Adipocyte (in vitro differentiated cells): ENCODE data around the gene TEPSIN.
A peak's percentile ranks its signal among the peaks of the same experiment; 100 is the strongest.

Source experiments
- DNase-seq: peaks from one replicate; pipeline ENCODE4 v3.0.0-alpha.2; 2015; ENCODE audit warnings: low read depth
- H3K27me3 ChIP-seq: replicated peaks from 2 replicates; pipeline ENCODE4 v1.7.0; 2013; ENCODE audit warnings: mild to moderate bottlenecking, low read length, moderate library complexity; ENCODE audit not compliant: control insufficient read depth, insufficient read depth
- H3K36me3 ChIP-seq: 2 replicates; pipeline ENCODE4 v1.7.0; 2013; ENCODE audit warnings: low read length, mild to moderate bottlenecking, moderate library complexity; ENCODE audit not compliant: control insufficient read depth, insufficient read depth, severe bottlenecking
- H3K4me1 ChIP-seq: 2 replicates; pipeline ENCODE4 v1.7.0; 2013; ENCODE audit warnings: mild to moderate bottlenecking, low read length, moderate library complexity; ENCODE audit not compliant: control insufficient read depth, insufficient read depth
- H3K4me3 ChIP-seq: 2 replicates; pipeline ENCODE4 v1.7.0; 2013; ENCODE audit warnings: mild to moderate bottlenecking, low read length, moderate library complexity
- H3K9ac ChIP-seq: 2 replicates; pipeline ENCODE4 v1.7.0; 2013; ENCODE audit warnings: mild to moderate bottlenecking, low read length, moderate library complexity
- H3K9me3 ChIP-seq: 2 replicates; pipeline ENCODE4 v1.7.0; 2013; ENCODE audit warnings: mild to moderate bottlenecking, low read length, moderate library complexity; ENCODE audit not compliant: control insufficient read depth

TEPSIN gene

DNA sequence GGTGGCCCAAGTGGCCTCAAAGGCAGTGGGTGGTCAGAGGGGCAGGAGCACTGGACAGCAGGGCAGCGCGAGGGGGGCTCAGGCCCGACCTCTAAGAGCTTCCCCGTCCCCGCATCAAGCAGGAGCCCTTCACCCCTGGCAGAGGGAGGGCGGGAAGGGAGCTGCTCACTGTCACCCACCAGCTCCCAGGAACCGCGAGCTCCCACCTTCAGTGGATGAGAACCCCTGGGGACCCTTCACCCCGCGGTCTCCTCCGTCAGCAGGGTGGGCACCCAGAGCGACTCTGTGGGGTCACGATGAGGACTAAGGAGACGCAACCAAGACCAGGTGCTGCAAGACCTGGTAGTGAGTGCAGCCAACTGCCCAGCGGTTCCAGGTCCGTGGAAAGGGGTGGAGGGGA lies 29.7 kb downstream of the TEPSIN start:
- Histone ChIP-seq H3K4me1 (peaks cover 2% of the 10 kb centered on the region), H3K9ac (no peak overlapping the region), H3K9me3 (no peaks in the 10 kb centered on the region), H3K27me3 (no peaks in the 10 kb centered on the region), H3K36me3 (no peaks in the 10 kb centered on the region), H3K4me3 (no peak overlapping the region)
- no peak for DNase-seq

DNA sequence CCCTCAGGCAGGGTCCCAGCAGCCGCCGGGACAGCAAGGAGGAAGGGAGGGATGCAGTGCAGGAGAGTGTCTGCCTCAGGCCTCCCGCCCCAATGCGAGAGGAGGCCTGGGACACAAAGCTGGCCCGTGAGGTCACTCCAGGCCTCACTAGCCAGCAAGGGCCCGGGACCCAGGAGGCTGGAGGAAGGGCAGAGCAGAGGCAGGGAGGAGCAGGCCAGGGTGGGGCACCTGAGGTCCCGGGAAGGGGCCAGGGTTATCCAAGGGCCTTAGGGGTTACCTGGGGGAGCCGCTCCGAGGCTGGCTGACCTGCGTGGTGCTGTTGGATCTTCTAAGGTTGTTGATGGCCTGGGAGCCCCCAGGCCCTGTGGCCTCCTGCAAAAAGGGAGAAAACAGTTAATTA lies 30.2 kb downstream of the TEPSIN start:
- Histone ChIP-seq H3K27me3 (no peaks in the 10 kb centered on the region), H3K36me3 (no peaks in the 10 kb centered on the region), H3K4me3 (no peak overlapping the region), H3K4me1 (peaks cover 2% of the 10 kb centered on the region), H3K9me3 (no peaks in the 10 kb centered on the region), H3K9ac (no peak overlapping the region)
- DNase-seq: no peak

DNA sequence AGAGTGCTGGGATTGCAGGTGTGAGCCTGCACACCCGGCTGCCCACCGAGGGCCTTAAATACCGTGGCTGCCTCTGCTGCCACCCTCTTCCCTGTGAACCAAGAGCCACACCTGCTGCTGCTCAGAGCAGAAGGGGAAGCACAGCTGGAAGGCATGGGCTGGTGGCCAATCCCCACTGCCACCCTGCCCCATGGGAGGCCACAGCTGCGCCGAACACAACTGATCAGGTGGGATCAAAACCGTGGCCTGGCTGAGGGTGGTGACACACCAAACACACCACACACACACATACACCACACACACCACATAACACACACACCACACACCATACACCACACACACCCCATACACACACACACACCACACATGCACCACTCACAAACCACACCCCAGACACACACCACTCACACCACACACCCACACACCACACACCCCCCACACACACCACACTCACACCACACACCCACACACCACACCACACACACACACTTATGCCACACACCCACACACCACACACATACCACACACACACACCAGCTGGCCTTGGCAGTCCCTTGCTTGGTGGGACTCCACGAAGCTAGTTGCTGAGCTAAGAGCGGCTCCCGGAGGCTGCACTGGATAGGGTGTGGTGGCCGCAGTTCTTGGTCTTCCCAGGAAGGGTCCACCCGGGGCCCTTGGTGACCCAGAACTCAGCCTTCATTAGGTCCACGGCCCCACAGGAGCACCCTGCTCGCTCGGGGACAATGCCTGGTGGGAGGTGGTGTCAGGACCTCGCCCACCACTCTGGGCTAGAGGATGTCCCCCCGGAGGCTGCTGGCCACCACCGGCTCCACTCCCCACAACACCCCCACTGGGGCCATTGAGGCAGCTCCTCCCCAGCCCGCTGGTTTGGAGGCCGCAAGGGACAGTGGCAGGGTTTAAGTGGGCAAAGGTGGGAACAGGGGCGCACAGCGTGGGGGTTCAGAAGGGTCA lies 31.0 kb downstream of the TEPSIN start:
- H3K36me3 ChIP-seq: no peaks in the 10 kb centered on the region
- DNase-seq: no peak
- H3K4me1 ChIP-seq: peaks cover 2% of the 10 kb centered on the region
- H3K27me3 ChIP-seq: no peaks in the 10 kb centered on the region
- no peak overlapping the region for H3K9ac ChIP-seq
- no peak overlapping the region for H3K4me3 ChIP-seq
- no peaks in the 10 kb centered on the region for H3K9me3 ChIP-seq

DNA sequence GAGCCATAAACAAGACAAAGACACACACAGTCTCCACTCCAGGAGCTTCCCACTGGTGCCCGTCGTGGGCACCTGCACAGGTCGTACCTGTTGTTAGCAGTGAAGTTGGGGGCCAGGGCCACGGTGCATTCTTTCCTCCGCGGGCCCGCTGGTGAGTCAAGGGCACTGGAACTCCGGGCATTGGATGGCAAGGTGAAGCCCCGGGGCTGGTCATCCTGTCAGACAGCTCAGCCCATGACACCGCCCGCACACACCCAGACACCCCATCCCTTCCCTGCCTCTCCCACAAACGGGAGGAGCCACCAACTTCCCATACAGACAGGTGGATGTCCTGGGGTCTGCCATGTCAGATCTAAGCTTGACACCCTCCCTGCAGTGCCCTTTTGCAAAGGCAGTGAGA lies 32.2 kb downstream of the TEPSIN start:
- Histone ChIP-seq H3K4me1 (peaks cover 2% of the 10 kb centered on the region), H3K27me3 (no peaks in the 10 kb centered on the region), H3K4me3 (no peak overlapping the region), H3K9me3 (no peaks in the 10 kb centered on the region), H3K36me3 (no peaks in the 10 kb centered on the region), H3K9ac (no peak overlapping the region)
- no peak for DNase-seq

DNA sequence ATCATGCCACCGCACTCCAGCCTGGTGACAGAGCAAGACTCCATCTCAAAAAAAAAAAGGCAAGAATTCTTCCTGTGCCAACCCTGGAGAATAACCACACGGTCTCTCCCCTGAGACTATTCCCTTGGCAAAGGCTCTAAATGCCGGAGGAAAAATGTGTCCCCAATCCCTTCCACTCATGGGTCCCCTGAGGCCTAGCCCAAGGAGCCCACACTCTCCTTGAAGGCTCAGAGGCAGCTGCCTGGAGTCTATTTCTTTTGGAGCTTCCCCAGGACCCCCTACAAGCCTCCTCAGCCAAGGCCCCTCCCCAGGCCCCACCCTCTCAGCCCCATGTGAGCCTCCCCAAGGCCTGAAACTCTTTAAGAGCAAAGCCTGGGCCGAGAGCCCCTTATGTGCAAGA lies 32.7 kb downstream of the TEPSIN start:
- Histone ChIP-seq H3K9ac (no peak overlapping the region), H3K27me3 (no peaks in the 10 kb centered on the region), H3K4me3 (no peak overlapping the region), H3K36me3 (no peaks in the 10 kb centered on the region), H3K4me1 (peaks cover 2% of the 10 kb centered on the region), H3K9me3 (no peaks in the 10 kb centered on the region)
- no peak for DNase-seq

DNA sequence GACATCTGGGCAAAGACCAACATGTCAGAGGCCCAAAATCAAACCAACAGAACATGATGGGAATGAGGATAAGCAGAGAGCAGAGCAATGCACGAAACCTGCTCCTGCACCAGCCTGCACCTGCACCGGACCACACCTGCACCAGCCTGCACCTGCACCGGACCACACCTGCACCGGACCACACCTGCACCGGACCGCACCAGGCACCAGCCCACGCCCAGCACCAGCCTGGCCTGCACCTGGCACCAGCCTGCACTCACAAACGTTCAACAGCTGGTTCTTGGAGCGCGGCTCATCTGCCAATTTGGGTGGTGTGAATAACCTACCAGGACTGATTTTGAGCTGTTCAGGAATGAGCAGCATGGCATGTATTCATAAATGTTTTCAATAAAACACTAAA lies 34.3 kb downstream of the TEPSIN start:
- Histone ChIP-seq H3K4me3 (no peak overlapping the region), H3K9ac (no peak overlapping the region), H3K27me3 (no peaks in the 10 kb centered on the region), H3K9me3 (no peaks in the 10 kb centered on the region), H3K36me3 (no peaks in the 10 kb centered on the region), H3K4me1 (no peaks in the 10 kb centered on the region)
- DNase-seq: no peak

DNA sequence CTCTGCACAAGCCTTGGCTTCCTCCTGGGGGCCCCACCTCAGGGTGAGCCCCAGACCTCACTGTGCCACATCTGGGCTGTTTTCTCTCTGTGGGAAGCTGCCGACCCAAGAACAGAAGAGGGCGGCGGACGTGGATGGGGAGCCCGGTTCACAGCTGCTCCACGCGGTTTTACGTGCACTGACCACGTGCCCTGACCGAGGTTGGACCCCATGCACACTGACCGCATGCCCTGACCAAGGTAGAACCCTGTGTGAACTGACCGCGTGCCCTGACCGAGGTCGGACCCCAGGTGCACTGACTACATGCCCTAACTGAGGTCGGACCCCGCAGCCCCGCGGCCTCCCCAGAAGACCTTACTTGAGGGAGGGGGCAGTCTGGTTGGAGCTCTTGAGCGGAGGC lies 35.7 kb downstream of the TEPSIN start:
- H3K36me3 ChIP-seq: no peaks in the 10 kb centered on the region
- H3K9me3 ChIP-seq: no peaks in the 10 kb centered on the region
- no peaks in the 10 kb centered on the region for H3K4me1 ChIP-seq
- no peaks in the 10 kb centered on the region for H3K27me3 ChIP-seq
- H3K4me3 ChIP-seq: no peak overlapping the region
- no peak for DNase-seq
- H3K9ac ChIP-seq: no peak overlapping the region

DNA sequence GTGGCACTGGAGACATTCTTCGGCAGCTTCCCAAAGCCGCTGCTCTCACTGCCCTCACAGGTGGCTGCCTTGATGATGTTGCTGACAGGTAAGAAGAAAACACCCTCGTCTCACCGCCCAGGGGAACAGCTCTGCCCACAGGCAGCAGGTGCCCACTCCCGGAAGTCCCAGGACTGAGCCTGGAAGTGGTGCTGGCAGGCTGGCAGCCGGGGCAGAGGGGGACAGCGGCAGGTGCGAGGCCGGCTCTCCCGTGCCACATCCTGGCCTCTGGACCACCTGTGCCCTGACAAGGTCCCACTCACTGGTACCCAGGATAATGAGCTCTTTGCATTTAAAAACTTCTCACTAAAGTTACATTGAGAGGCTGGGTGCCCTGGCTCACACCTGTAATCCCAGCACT lies 36.5 kb downstream of the TEPSIN start:
- no peak overlapping the region for H3K9ac ChIP-seq
- H3K9me3 ChIP-seq: no peaks in the 10 kb centered on the region
- no peaks in the 10 kb centered on the region for H3K27me3 ChIP-seq
- no peak for DNase-seq
- H3K4me1 ChIP-seq: no peaks in the 10 kb centered on the region
- no peak overlapping the region for H3K4me3 ChIP-seq
- H3K36me3 ChIP-seq: no peaks in the 10 kb centered on the region

DNA sequence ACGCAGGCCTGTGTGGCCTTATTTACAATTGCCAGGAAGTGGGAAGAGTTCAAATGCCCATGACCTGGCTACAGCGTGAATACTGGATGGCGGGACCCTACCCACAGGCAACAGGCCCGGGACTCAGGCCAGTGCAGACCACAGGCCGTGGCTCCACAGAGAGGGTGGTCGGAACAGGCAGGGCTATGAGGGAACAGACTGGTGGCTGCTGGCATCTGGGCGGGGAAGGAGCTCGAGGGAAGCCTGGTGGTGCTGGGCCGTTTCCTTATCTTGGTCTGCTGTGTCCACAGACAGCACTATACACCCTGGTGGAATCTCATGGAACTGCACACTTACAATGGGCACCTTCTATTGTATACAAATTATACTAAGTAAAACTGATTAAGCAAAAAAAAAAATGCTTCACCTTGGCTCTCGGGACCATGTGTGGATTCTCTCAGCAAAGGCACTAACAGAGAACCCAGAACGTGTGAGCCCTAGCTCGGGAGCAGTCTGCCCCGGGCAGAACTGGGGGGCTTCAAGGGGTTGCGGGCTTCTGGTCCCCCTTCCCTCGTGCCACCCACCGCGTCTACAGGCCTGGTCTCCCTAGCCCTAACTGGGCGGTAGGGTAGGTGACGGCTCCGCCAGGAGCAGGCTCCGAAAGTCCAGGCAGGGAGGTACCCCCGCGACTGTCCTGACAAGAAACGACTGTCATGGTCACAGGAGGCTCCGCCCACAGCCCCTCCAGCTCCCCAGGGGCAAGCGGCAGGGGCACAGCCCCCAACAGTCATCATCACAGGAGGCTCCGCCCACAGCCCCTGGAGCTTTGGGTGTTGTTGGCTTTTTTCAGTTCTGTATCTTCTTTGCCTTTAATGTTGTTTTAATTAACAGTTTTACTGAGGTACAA lies 37.9 kb downstream of the TEPSIN start:
- Histone ChIP-seq H3K4me1 (no peaks in the 10 kb centered on the region), H3K9me3 (no peaks in the 10 kb centered on the region), H3K4me3 (no peak overlapping the region), H3K36me3 (no peaks in the 10 kb centered on the region), H3K9ac (no peak overlapping the region), H3K27me3 (no peaks in the 10 kb centered on the region)
- DNase-seq: peak; percentile 86

DNA sequence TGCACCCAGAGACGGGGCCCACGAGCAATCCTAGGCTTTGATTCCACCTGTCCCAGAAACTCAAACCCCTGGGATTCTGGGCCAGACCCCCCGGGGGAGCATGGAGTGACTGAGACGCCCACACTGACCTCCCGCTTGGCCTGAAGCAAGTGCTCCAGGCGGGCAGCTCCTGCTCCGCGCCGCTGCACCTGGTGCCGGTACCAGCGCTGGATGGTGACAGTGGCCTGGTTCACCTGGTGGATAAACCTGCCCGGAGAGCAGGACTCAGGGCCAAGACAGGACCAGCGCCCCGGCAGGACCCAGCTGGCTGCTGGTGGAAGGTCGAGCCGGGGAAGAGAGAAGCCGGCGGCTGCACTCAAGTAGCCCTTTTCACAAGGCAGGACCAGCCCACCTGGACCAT lies 38.7 kb downstream of the TEPSIN start:
- Histone ChIP-seq H3K9me3 (no peaks in the 10 kb centered on the region), H3K4me3 (no peak overlapping the region), H3K9ac (no peak overlapping the region), H3K4me1 (no peaks in the 10 kb centered on the region), H3K27me3 (no peaks in the 10 kb centered on the region), H3K36me3 (no peaks in the 10 kb centered on the region)
- DNase-seq: no peak

DNA sequence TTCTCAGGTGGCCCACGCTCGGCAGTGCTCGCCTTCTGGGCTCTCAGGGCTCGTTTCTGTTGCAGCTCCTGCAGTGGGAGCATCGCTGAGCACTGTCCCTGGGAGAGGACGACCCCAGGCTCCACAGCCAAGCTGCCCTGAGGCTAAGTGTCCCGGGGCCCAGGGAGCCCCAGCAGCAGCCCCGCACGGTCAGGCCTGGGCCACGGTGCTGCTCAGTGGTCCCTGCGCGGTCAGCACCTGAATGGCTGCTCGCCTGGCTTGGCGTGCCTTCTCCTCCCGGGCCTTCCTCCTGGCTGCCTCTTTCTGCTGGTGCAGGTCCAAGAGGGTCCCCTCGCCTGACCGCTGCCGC lies 39.4 kb downstream of the TEPSIN start:
- Histone ChIP-seq H3K4me3 (no peak overlapping the region), H3K27me3 (no peaks in the 10 kb centered on the region), H3K36me3 (no peaks in the 10 kb centered on the region), H3K9ac (no peak overlapping the region), H3K4me1 (no peaks in the 10 kb centered on the region), H3K9me3 (no peaks in the 10 kb centered on the region)
- no peak for DNase-seq
